HK-2 (cell line): Measurements from ENCODE around the gene DLGAP4.

ENCODE experiments used
- DNase-seq: peaks from one replicate; pipeline ENCODE4 v3.0.0-alpha.2; 2018; ENCODE audit not compliant: unreplicated experiment

The DLGAP4 gene

GRCh38 chr20:36352843-36353553, 46.9 kb downstream of the DLGAP4 start:
- DNase-seq = no peak

- no peak for DNase-seq
Measured at GRCh38 chr20:36353740-36354139, 47.6 kb downstream of the DLGAP4 start.

- DNase-seq = no peak
Measured at GRCh38 chr20:36355469-36356171, 49.5 kb downstream of the DLGAP4 start.

GRCh38 chr20:36359668-36360406, 53.7 kb downstream of the DLGAP4 start:
- DNase-seq = no peak

GRCh38 chr20:36360429-36360828, 54.3 kb downstream of the DLGAP4 start:
- DNase-seq = no peak

- DNase-seq = no peak
Measured at GRCh38 chr20:36361406-36361805, 55.3 kb downstream of the DLGAP4 start.

- DNase-seq = no peak
Measured at GRCh38 chr20:36362261-36362660, 56.1 kb downstream of the DLGAP4 start.

GRCh38 chr20:36362978-36363713, 57.0 kb downstream of the DLGAP4 start:
- no peak for DNase-seq

- no peak for DNase-seq
Measured at GRCh38 chr20:36364506-36364905, 58.4 kb downstream of the DLGAP4 start.

GRCh38 chr20:36366623-36367369, 60.7 kb downstream of the DLGAP4 start:
- DNase-seq = no peak

- no peak for DNase-seq
Measured at GRCh38 chr20:36367370-36367745, 61.2 kb downstream of the DLGAP4 start.

- no peak for DNase-seq
Measured at GRCh38 chr20:36367907-36368799, 62.0 kb downstream of the DLGAP4 start.

- no peak for DNase-seq
Measured at GRCh38 chr20:36368869-36369268, 62.7 kb downstream of the DLGAP4 start.

GRCh38 chr20:36369739-36370138, 63.6 kb downstream of the DLGAP4 start:
- no peak for DNase-seq

GRCh38 chr20:36370991-36371790, 65.1 kb downstream of the DLGAP4 start:
- no peak for DNase-seq

GRCh38 chr20:36372666-36373065, 66.5 kb downstream of the DLGAP4 start:
- DNase-seq = no peak

- no peak for DNase-seq
Measured at GRCh38 chr20:36373089-36373488, 67.0 kb downstream of the DLGAP4 start.

GRCh38 chr20:36374995-36375394, 68.9 kb downstream of the DLGAP4 start:
- DNase-seq = no peak
